ENCODE measurements around the gene PDE5A.

DNA sequence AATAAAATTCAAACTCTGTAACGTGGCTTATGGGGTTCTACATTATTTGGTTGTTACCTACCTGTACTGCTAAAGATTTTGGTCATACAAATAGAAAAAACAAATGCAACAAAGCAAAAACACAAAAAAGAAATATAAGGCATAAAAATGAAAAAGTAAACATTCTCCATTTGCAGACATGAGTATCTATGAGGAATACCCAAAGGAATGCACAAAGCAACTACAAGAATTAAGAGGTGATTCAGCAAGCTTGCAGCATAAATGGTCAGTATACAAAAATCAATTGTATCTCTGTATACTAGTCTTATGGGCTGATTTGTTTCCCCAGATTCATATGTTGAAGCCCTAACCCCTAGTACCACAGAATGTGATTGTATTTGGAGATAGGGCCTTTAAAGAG is 3.6 kb upstream of the PDE5A start:
- TF ChIP-seq CTCF (IDR thresholded peaks at IDR 0.05) (no peak), POLR2A (IDR thresholded peaks at IDR 0.05) (no peak)

All from testis (tissue), 2 donors.